T-cell (primary cell): ENCODE results near the gene CAPN1. TPM values are rescaled to one million over a fixed set of nuclear protein-coding genes. Genes with fewer than 3 reads are reported as not detected.
A peak's percentile ranks its signal among the peaks of the same experiment; 100 is the strongest.

Experiments used
- ATAC-seq, 4 experiments: fragments of 200-7000 bp in 3 of 4; fragments of 150-1000 bp in 1 of 4; cut with Tn5 transposase; replicated peaks in 1 of 4; 1 replicate in 3 of 4; 2 replicates in 1 of 4; pipeline ENCODE4 v1.10.0; 2021; ENCODE audit warnings: moderate library complexity in 3 of 4, mild to moderate bottlenecking in 2 of 4, moderate number of reproducible peaks in 1 of 4
- CTCF ChIA-PET, 2 donors: fragments of 300-600 bp; sonication (Branson Sonifier 250); formaldehyde crosslinking; loops; one replicate each; lab custom pipeline; 2022; ENCODE audit warnings: antibody characterized with exemption in 2 of 2; lab: Charles Lee
- POLR2A ChIA-PET, 2 donors: fragments of 300-600 bp; sonication (Branson Sonifier 250); formaldehyde crosslinking; loops; one replicate each; lab custom pipeline; 2022; ENCODE audit warnings: antibody characterized with exemption in 2 of 2; lab: Charles Lee
- DNase-seq, 35 experiments: peaks; one replicate each; pipeline versions ENCODE4 v3.0.0 to v3.0.0-alpha.2; 2013 to 2023
- H3K27ac ChIP-seq: one replicate; pipeline ENCODE4 v1.5.1; 2013; ENCODE audit warnings: low read length
- H3K27me3 ChIP-seq, 2 experiments: replicated peaks in 1 of 2; 1 replicate in 1 of 2; 2 replicates in 1 of 2; pipeline versions ENCODE4 v1.6.1 to v1.7.0; 2013; ENCODE audit warnings: low read length in 1 of 2, mixed read lengths in 1 of 2; ENCODE audit not compliant: control insufficient read depth in 2 of 2, insufficient read depth in 2 of 2; ENCODE audit errors: extremely low read depth in 1 of 2
- H3K36me3 ChIP-seq, 2 donors: 1 replicate in 1 of 2; 2 replicates in 1 of 2; pipeline versions ENCODE4 v1.6.1 to v1.7.0; 2013; ENCODE audit warnings: low read length in 1 of 2; ENCODE audit not compliant: control insufficient read depth in 2 of 2, insufficient read depth in 1 of 2; ENCODE audit errors: extremely low read depth in 1 of 2
- H3K4me1 ChIP-seq, 2 experiments: 1 replicate in 1 of 2; 2 replicates in 1 of 2; pipeline versions ENCODE4 v1.6.1 to v1.7.0; 2013; ENCODE audit warnings: low read length in 2 of 2, mixed read lengths in 1 of 2; ENCODE audit not compliant: insufficient read depth in 2 of 2, control insufficient read depth in 1 of 2; ENCODE audit errors: extremely low read depth in 1 of 2
- H3K4me3 ChIP-seq, 2 donors: 1 replicate in 1 of 2; 2 replicates in 1 of 2; pipeline versions ENCODE4 v1.5.1 to v1.7.0; 2013; ENCODE audit warnings: mild to moderate bottlenecking in 2 of 2, low read length in 1 of 2, moderate library complexity in 1 of 2; ENCODE audit not compliant: control insufficient read depth in 1 of 2; ENCODE audit errors: extremely low read depth in 1 of 2
- H3K9me3 ChIP-seq: 2 replicates; pipeline ENCODE4 v1.7.0; 2013
- H3K27ac Mint-ChIP-seq, 2 donors: one replicate each; pipeline ENCODE4 v1.8.0; 2020 to 2021; ENCODE audit warnings: mild to moderate bottlenecking in 2 of 2, mixed read lengths in 2 of 2
- H3K27me3 Mint-ChIP-seq, 2 donors: one replicate each; pipeline ENCODE4 v1.8.0; 2021 to 2022; ENCODE audit warnings: mixed read lengths in 2 of 2
- H3K36me3 Mint-ChIP-seq: one replicate; pipeline ENCODE4 v1.8.0; 2021; ENCODE audit warnings: mixed read lengths
- H3K4me1 Mint-ChIP-seq, 3 donors: one replicate each; pipeline ENCODE4 v1.8.0; 2020 to 2022; ENCODE audit warnings: mixed read lengths in 3 of 3, mild to moderate bottlenecking in 1 of 3
- H3K4me3 Mint-ChIP-seq, 3 donors: one replicate each; pipeline ENCODE4 v1.8.0; 2020 to 2022; ENCODE audit warnings: mild to moderate bottlenecking in 3 of 3, mixed read lengths in 3 of 3, moderate library complexity in 3 of 3
- H3K9me3 Mint-ChIP-seq, 3 donors: one replicate each; pipeline ENCODE4 v1.8.0; 2020 to 2022; ENCODE audit warnings: mixed read lengths in 3 of 3
- WGBS: methylation state at CpG from one replicate; pipeline ENCODE4 v1.1.5; 2013; ENCODE audit warnings: missing lambda C conversion rate; ENCODE audit not compliant: insufficient coverage; 5-methylcytosine and 5-hydroxymethylcytosine counted together
- total RNA-seq, 35 experiments: library from RNA in 6 of 35; stranded (reverse) in 6 of 35; fragments of 120-200 nt in 1 of 35; gene quantifications; one replicate each; pipeline versions ENCODE4 v1.2.1 to v1.2.4 and lab custom pipeline; 2013 to 2026

Gene CAPN1
- total RNA-seq, 5 donors from 2014 or later (not counting 1 experiment from before 2014, with no cell fraction given): 98.4 to 171 (median 143) TPM

GRCh38 chr11:65194564-65194963, 12.8 kb downstream of the CAPN1 start:
- Histone ChIP-seq H3K27ac (no peak overlapping the region), H3K9me3 (no peaks in the 10 kb centered on the region), H3K4me3 (no peak overlapping the region), H3K27me3 (no peaks in the 10 kb centered on the region), H3K4me1 (no peaks in the 10 kb centered on the region), H3K36me3 (peaks cover 17 to 42% of the 10 kb centered on the region in 2 donors)
- H3K4me1 Mint-ChIP-seq: peaks cover 10 to 20% (median 12%) of the 10 kb centered on the region in 3 donors
- ATAC-seq: no peak
- ChIA-PET POLR2A (interaction anchor here in 1 of 2 donors (0.7 kb wide), 1 partner anchor 226 kb away, joined by 9 read pairs; no protein-coding TSS in a partner anchor), CTCF (no interaction called here)
- no peak overlapping the region for H3K4me3 Mint-ChIP-seq
- no peak for DNase-seq
- no peaks in the 10 kb centered on the region for H3K27me3 Mint-ChIP-seq
- H3K36me3 Mint-ChIP-seq: peaks cover 35% of the 10 kb centered on the region
- H3K9me3 Mint-ChIP-seq: no peaks in the 10 kb centered on the region
- H3K27ac Mint-ChIP-seq: no peak overlapping the region
- WGBS: no CpG with 5 or more reads among the region's 2 CpGs

GRCh38 chr11:65204143-65204542, 22.4 kb downstream of the CAPN1 start:
- POLR2A ChIA-PET: no interaction called here
- Histone ChIP-seq H3K9me3 (no peaks in the 10 kb centered on the region), H3K4me3 (no peak overlapping the region), H3K36me3 (peaks cover 5 to 54% of the 10 kb centered on the region in 2 donors), H3K4me1 (peaks cover 0 to under 1% of the 10 kb centered on the region in 2 experiments), H3K27me3 (no peaks in the 10 kb centered on the region), H3K27ac (no peak overlapping the region)
- Mint-ChIP-seq H3K4me3 (no peak overlapping the region), H3K27me3 (no peaks in the 10 kb centered on the region), H3K27ac (no peak overlapping the region), H3K36me3 (peaks cover 22% of the 10 kb centered on the region), H3K9me3 (no peaks in the 10 kb centered on the region), H3K4me1 (peaks cover 0 to 7% (median 4%) of the 10 kb centered on the region in 3 donors)
- no peak for ATAC-seq
- CTCF ChIA-PET: interaction anchor here (1.2 to 1.4 kb wide), 2 partner anchors 125 to 126 kb away, joined by 3 read pairs; no protein-coding TSS in a partner anchor
- over 99% methylated on average over 14 of the region's 15 CpGs for WGBS
- no peak for DNase-seq

GRCh38 chr11:65204646-65205601, 23.2 kb downstream of the CAPN1 start:
- ChIA-PET CTCF (interaction anchor here in 1 of 2 donors (1.4 kb wide), 1 partner anchor 125 kb away, joined by 3 read pairs; no protein-coding TSS in a partner anchor), POLR2A (no interaction called here)
- H3K36me3 Mint-ChIP-seq: peaks cover 20% of the 10 kb centered on the region
- Histone ChIP-seq H3K27ac (no peak overlapping the region), H3K4me1 (peaks cover 0 to 2% of the 10 kb centered on the region in 2 experiments), H3K4me3 (no peak overlapping the region), H3K9me3 (no peaks in the 10 kb centered on the region), H3K27me3 (no peaks in the 10 kb centered on the region), H3K36me3 (peaks cover 10 to 60% of the 10 kb centered on the region in 2 donors)
- ATAC-seq (peak; percentile 48 to 71 (median 60)), DNase-seq (peak in 28 of 35 experiments; percentile 9 to 65 (median 38))
- no peaks in the 10 kb centered on the region for H3K27me3 Mint-ChIP-seq
- WGBS: 78% methylated on average over 25 of the region's 38 CpGs
- H3K4me3 Mint-ChIP-seq: no peak overlapping the region
- H3K4me1 Mint-ChIP-seq: peaks cover 0 to 7% (median 5%) of the 10 kb centered on the region in 3 donors
- no peak overlapping the region for H3K27ac Mint-ChIP-seq
- H3K9me3 Mint-ChIP-seq: no peaks in the 10 kb centered on the region

GRCh38 chr11:65205602-65205967, 23.9 kb downstream of the CAPN1 start:
- Mint-ChIP-seq H3K27me3 (no peaks in the 10 kb centered on the region), H3K36me3 (peaks cover 23% of the 10 kb centered on the region), H3K27ac (no peak overlapping the region), H3K4me3 (no peak overlapping the region), H3K4me1 (peaks cover 0 to 7% (median 5%) of the 10 kb centered on the region in 3 donors), H3K9me3 (no peaks in the 10 kb centered on the region)
- Histone ChIP-seq H3K4me1 (peaks cover 0 to 2% of the 10 kb centered on the region in 2 experiments), H3K9me3 (no peaks in the 10 kb centered on the region), H3K4me3 (no peak overlapping the region), H3K27me3 (no peaks in the 10 kb centered on the region), H3K27ac (no peak overlapping the region), H3K36me3 (peaks cover 16 to 64% of the 10 kb centered on the region in 2 donors)
- ATAC-seq (no peak), DNase-seq (no peak)
- WGBS: 93% methylated on average over 3 of the region's 3 CpGs
- CTCF ChIA-PET: interaction anchor here in 1 of 2 donors (0.5 kb wide), 1 partner anchor 948 kb away, joined by 5 read pairs; no protein-coding TSS in a partner anchor
- POLR2A ChIA-PET: no interaction called here

GRCh38 chr11:65206441-65206841, 24.7 kb downstream of the CAPN1 start:
- H3K36me3 ChIP-seq: peaks cover 16 to 68% of the 10 kb centered on the region in 2 donors
- no peaks in the 10 kb centered on the region for H3K27me3 Mint-ChIP-seq
- H3K36me3 Mint-ChIP-seq: peaks cover 23% of the 10 kb centered on the region
- peaks cover 0 to 7% (median 5%) of the 10 kb centered on the region in 3 donors for H3K4me1 Mint-ChIP-seq
- DNase-seq (no peak), ATAC-seq (no peak)
- CTCF ChIA-PET: no interaction called here
- H3K9me3 ChIP-seq: no peaks in the 10 kb centered on the region
- no peaks in the 10 kb centered on the region for H3K9me3 Mint-ChIP-seq
- peaks cover 0 to 2% of the 10 kb centered on the region in 2 experiments for H3K4me1 ChIP-seq
- no peak overlapping the region for H3K4me3 ChIP-seq
- WGBS: 98% methylated on average over 13 of the region's 17 CpGs
- H3K27me3 ChIP-seq: no peaks in the 10 kb centered on the region
- no peak overlapping the region for H3K27ac Mint-ChIP-seq
- H3K4me3 Mint-ChIP-seq: no peak overlapping the region
- POLR2A ChIA-PET: no interaction called here
- no peak overlapping the region for H3K27ac ChIP-seq

GRCh38 chr11:65206901-65207300, 25.2 kb downstream of the CAPN1 start:
- H3K4me1 Mint-ChIP-seq: peaks cover 0 to 7% (median 5%) of the 10 kb centered on the region in 3 donors
- H3K9me3 Mint-ChIP-seq: no peaks in the 10 kb centered on the region
- ChIA-PET CTCF (no interaction called here), POLR2A (no interaction called here)
- 85% methylated on average over 4 of the region's 7 CpGs for WGBS
- Histone ChIP-seq H3K4me3 (no peak overlapping the region), H3K36me3 (peaks cover 16 to 72% of the 10 kb centered on the region in 2 donors), H3K9me3 (no peaks in the 10 kb centered on the region), H3K27me3 (no peaks in the 10 kb centered on the region), H3K27ac (no peak overlapping the region), H3K4me1 (peaks cover 0 to 2% of the 10 kb centered on the region in 2 experiments)
- DNase-seq (no peak), ATAC-seq (no peak)
- no peak overlapping the region for H3K27ac Mint-ChIP-seq
- no peak overlapping the region for H3K4me3 Mint-ChIP-seq
- H3K36me3 Mint-ChIP-seq: peaks cover 23% of the 10 kb centered on the region
- no peaks in the 10 kb centered on the region for H3K27me3 Mint-ChIP-seq
